GM19240 (cell line): ENCODE data around the gene LSR.

Experiments used
- DNase-seq: peaks from one replicate; pipeline ENCODE4 v3.0.0; 2011; ENCODE audit warnings: low spot score; ENCODE audit not compliant: insufficient read length

LSR gene

DNA sequence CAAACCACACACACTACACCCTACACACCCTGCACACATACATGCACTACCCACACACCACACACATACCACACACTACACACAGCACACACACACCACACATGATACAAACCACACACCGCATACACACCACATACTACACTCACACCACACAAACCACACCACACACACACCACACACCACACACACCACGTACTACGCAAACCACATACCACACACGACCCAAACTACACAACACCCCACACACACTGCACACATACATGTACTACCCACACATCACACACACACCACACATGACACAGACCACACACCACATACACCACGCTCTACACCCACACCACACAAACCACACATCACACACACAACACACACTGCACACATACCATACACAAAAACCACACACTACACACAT, 49.8 kb downstream of the LSR start:
- DNase-seq = no peak

DNA sequence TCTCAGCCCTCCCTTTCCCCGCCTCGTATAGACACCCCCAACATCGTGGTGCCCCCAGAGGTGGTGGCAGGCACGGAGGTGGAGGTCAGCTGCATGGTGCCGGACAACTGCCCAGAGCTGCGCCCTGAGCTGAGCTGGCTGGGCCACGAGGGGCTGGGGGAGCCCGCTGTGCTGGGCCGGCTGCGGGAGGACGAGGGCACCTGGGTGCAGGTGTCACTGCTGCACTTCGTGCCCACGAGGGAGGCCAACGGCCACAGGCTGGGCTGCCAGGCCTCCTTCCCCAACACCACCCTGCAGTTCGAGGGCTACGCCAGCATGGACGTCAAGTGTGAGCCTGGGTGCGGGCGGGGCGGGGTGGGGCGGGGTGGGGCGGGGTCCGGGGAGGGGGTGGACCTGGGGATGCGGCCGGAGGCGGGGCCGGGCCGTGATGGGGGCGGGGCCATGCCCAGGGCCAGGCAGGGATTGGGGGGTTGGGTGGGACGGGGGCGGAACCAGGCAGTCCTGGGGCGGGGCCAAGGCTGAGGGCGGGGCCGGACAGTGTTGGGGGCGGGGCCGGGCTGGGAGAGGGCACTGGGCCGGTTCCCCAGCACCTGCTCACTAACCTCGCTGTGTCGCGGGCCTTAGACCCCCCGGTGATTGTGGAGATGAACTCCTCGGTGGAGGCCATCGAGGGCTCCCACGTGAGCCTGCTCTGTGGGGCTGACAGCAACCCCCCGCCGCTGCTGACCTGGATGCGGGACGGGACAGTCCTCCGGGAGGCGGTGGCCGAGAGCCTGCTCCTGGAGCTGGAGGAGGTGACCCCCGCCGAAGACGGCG, 50.9 kb downstream of the LSR start:
- DNase-seq = no peak

DNA sequence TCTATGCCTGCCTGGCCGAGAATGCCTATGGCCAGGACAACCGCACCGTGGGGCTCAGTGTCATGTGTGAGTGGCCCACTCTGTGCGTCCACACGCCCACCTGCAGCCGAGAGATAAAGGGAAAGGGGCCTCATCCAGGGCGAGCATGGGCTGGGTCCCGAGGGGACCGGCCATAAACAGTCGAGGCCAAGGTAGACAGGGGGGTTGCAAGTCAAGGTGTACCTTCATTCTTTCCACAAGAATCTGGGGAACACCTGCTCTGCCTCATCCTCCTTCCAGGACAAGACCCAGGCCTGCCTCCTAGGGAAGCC, 51.5 kb downstream of the LSR start:
- no peak for DNase-seq

DNA sequence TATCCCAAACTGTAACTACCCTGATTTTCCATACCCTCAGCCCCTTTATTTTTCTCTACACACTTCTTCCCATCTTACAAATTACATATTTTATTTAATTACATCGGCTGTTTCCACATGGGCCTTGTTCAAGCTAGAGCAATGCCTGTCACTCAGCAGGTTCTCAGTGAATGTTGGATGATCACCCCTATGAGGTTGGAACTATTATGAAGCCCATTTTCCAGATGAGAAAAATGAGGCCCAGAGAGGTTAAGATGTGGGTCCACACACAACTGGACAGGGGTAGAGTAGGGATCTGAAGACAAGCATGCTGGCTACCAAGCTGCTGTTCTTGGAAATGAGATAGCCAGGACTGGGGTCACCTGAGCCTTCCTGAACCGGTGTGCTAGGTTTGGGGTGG, 53.2 kb downstream of the LSR start:
- DNase-seq = no peak

DNA sequence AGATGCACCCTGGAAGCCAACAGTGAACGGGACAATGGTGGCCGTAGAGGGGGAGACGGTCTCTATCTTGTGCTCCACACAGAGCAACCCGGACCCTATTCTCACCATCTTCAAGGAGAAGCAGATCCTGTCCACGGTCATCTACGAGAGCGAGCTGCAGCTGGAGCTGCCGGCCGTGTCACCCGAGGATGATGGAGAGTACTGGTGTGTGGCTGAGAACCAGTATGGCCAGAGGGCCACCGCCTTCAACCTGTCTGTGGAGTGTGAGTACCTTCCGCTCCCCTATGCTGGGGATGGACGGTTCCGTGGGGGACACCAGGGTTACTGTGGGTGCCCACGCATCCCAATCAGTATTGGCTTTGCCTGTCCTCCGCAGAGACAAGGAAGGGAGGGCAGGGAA, 53.6 kb downstream of the LSR start:
- no peak for DNase-seq

DNA sequence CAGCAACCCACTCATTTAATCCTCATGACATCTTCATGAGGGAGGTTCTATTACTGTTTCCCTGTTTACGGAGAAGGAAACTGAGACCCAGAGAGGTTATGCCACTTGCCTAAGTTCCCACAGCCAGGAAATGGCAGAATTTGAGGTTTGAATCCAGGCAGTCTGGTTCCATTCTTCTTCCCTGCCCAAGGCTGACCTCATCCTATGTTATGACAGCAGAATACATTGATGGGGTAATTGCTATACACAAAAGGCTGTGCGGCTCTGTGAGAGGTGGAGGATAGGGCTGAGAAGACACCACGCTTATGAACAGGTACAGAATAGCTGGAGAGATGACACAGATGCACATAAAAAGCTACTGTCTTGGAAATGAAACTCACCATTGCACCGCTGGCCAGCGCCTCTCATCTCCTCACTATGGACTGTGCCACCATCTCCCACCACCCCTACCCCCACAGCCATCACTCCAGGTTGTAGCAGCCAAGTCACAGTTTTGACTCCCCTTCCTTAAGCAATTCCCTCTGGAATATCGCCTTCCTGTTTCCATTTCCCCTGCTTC, 54.6 kb downstream of the LSR start:
- DNase-seq = no peak

DNA sequence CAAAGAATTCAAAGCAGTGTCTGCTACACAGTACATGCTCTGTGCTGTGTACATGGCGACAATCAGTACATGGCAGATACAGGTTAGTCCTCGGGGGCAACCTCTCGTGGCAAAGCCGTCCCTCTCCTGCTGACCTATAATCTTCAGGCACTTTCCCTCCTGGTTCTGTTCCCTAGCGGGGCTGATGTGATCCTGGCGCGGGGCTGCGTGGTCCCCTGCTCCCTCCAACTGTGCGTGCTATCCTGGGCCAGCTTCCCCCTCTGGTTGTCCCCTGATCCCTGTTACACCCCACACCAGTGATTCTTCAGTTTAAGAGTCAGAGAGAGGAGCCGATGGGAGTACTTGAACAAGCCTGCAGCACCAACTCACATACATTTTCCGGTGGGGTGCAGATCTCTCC, 55.2 kb downstream of the LSR start:
- no peak for DNase-seq

DNA sequence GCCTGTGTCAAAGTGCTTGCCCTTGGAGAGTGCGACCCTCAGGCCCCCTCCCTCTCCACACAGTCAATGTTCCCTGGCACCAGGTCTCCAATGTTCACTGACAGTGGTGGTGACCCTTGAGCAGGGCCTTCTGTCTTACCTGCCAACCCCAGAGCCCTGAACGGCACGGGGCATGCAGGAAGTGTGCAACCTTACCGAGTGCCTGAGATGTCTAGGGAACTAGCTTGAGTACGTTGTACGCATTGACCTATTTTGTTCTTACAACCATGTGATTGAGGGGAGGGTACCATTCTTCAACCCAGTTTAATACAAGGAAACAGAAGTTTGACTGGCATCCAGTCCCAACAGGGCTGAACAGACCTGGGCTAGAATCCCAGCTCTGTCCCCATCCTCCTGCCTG, 56.4 kb downstream of the LSR start:
- no peak for DNase-seq

DNA sequence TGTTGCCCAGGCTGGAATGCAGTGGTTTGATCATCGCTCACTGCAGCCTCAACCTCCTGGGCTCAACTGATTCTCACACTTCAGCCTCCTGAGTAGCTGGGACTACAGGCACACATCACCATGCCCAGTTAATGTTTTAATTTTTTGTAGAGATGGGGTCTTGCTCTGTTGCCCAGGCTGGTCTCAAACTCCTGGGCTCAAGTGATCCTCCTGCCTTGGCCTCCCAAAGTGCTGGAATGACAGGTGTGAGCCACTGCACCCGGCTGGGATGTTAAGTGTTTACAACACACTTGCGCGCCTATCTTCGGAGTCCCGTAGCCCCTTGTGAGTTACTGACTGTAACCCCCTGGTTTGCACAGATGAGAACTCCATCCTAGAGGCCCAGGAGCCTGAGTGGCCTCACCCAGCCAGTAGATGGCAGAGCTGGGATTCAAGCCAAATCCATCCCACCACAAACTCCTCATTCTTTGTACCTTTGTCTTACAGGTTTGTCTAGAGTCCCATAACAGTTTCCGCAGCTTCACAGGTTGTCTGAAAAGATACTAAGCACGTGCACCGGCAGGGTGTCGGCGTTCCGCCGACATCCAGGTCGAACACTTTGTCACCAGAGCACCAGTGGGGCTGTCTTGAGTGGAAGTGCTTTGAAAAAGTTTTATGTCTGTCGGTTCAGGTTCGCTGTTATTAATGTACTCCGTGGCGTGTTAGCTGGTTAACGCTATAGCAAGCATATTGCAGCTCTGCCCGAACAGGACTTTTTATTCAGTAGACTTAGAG, 57.9 kb downstream of the LSR start:
- DNase-seq = peak; percentile 55

DNA sequence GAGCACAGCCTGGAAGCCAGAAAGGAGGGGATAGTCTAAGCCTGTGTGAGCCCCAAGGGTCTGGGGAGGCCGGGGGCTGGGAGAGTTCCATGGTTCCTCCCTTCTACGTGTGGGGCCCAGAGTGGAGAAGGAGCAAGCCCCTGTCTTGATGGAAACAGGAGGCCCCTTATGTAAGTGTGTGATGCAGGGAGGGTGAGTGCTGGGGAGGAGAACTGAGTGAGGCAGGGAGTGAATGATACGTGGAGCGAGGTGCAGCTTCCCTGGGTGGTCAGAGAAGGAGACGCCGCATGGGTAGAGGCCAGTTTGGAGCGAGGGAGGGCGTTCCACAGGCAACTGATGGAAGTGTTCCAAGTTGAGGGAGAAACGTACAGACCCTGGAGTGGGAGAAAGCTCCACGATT, 59.1 kb downstream of the LSR start:
- no peak for DNase-seq

DNA sequence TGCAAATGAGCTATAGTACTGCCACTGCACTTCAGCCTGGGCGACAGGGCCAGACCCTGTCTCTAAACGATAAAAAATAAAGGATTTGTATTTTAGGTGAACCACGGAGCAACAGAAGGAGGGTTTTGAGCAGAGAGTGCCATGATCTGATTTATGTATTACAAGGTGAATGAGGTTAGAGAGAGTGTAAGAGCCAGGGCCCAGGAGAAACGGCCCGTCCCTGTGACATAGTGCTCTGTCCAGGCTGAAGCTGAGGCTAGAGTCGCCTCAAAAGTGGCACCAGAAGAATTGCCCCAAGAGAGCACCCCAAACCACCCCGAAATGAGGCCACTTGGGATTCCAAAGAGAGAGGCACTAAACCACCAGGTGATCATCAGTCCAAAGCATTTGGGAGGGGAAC, 60.1 kb downstream of the LSR start:
- DNase-seq = no peak

DNA sequence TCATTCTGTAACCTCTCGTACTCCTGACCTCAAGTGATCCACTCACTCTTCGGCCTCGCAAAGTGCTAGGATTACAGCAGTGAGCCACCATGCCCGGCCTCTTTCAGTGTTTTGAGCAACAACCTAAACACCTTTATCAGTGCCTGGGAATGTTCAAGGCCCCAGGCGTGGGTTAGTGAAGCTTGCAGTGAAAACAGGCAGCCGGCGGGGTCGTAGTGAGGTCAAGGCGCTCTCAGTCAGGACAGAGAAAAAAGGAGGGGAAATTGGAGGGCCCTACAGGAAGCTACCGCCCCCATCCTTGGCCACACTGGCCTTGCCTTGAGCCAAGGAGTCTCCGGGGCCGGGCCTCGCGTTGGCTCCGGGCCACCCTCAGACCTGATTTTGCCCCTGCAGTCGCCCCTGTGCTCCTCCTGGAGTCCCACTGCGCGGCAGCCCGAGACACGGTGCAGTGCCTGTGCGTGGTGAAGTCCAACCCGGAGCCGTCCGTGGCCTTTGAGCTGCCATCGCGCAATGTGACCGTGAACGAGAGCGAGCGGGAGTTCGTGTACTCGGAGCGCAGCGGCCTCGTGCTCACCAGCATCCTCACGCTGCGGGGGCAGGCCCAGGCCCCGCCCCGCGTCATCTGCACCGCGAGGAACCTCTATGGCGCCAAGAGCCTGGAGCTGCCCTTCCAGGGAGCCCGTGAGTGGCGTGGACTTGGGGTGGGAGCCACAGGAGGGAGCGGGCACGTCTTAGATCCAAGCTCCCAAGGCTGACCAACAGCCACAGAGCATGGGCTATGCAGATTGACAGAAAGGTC, 60.9 kb downstream of the LSR start:
- no peak for DNase-seq

DNA sequence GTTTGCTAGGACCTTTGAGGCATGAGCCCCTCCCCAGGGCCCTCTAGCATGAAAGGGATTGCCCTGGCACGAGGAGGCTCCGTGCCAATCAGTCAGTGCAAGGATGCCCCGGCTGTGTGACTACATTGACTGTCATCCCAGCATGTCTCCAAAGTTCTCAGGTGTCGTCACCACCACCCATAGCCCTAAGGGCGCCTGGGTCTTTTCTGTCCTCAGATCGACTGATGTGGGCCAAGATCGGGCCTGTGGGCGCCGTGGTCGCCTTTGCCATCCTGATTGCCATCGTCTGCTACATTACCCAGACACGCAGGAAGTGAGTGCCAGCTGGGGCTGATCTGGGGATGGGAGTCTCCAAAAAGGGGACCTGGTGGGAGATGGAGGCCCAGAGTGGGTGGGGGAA, 61.5 kb downstream of the LSR start:
- DNase-seq = no peak

DNA sequence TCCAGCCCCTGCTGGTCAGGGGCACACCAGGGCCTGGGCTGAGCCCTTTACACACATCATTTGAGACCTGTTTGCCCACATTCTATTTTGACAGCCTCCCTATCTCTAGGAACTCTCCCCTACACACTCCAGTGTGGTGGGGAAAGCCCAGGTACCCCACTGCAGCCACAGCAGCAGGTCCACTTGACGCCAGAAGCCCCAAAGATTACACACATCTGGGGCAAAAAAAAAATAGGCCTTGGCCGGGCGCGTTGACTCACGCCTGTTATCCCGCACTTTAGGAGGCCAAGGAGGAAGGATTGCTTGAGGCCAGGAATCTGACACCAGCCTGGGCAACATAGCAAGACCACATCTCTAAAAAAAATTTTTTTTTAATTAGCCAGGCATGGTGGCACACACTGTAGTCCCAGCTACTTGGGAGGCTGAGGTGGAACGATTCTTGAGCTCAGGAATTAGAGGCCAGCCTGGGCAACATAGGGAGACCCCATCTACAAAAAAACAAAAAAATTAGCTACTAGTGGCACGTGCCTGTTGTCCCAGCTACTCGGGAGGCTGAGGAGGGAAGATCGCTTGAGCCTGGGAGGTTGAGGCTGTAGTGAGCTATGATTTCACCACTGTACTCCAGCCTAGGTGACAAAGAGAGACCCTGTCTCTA, 62.1 kb downstream of the LSR start:
- no peak for DNase-seq

DNA sequence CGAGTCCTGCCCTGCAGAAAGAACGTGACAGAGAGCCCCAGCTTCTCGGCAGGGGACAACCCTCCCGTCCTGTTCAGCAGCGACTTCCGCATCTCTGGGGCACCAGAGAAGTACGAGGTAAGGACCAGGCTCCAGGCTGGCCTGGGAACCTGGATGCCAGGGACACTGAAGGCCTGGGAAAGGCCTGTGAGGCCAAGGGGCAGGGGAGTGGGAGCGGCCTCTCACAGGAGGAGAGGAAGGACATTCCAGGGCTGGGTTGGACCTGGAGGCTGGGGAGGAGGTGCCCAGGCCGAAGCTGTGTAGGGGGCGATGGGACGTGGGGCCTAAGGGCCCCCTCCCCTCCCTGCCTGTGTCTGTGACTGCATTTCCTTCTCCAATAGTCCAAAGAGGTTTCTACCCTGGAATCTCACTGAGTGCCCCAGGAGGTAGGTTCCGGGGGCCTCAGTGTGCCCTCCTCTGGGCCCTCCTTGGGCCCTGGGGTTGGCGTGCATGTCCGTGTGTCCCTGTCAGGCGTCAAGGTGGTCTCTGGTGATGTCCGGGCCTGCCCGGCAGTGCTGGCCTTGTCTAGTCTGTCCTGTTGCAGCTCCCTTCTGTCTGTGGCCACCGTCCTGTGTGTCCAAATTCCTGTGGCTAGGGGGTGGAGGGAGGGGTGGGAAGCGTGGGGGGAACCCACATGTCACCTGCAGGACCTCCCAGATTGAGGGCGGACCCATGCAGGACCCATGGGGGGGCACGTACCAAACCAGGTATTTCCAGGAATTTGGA, 63.3 kb downstream of the LSR start:
- no peak for DNase-seq

DNA sequence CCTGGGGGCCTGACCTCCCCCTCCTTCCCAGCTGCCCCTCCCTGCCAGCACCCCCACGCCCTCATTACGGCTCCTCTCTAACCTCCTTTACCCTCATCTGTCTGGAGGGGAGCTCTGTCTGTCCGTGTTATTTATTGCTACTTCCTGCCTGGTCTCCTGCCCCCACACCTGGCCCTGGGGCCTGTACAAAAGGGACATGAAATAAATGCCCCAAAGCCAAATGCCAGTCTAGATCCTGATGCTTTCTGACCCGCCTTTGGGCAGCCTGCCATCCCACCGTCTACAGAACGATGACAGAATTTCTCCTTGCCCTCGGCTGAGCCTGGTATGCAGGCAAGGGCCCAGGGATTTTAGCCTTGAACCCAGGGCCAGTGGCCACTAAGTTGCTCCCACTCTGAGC, 64.8 kb downstream of the LSR start:
- no peak for DNase-seq

DNA sequence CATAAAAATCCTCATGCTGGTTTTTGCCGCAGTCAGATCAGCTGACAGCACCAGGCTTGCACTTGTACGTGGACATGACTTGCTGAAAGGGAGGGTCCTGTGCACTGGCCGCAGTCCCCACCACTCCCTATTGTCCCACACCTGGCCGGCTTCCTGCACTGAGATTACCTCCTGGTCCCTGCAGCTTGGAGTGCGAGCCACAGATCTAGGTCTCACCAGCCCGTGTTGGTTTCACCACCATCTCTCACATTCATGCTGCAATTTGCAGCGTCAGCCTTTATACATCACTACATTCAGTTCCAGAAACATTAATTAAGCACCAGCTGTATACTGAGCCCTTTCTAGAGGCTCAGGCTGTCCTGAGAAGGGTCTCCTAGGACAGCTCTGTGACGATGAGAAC, 65.2 kb downstream of the LSR start:
- no peak for DNase-seq

DNA sequence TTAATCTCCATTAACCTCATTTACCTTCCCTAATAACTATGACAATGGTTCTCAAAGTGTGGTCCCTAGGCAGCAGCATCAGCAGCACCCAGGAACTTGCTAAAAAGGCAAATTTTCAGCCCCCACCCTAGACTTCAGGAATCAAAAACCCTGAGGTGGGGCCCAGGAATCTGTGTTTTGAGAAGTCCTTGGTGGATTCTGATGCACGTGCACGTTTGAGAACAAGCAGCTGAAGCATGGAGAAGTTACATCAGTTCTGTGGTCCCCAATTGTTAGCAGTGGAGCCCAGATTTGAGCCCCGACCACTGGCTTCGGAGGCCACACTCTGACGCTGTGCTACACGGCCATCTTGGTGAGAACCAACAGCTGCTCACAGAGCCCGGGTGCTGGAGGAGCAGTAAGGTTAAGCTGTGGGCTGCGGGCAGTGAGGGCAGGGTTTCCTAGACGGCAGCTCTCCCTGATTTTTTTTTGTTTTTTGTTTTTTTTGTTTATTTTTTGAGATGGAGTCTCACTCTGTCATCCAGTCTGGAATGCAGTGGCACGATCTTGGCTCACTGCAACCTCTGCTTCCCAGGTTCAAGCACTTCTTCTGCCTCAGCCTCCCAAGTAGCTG, 66.2 kb downstream of the LSR start:
- DNase-seq = no peak

DNA sequence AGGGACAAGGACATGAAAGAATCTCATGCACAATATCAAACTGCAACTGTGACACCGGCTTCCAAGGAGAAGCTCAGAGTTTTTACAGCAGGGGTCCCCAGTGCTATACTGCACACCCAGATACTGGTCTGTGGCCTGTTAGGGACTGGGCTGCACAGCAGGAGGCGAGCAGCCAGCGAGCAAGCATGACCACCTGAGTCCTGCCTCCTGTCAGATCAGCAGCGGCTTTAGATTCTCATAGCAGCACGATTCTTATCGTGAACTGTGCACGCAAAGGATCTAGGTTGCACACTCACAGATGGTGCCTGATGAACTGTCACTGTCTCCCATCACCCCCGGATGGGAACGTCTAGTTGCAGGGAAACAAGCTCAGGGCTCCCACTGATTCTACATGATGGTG, 67.1 kb downstream of the LSR start:
- no peak for DNase-seq

DNA sequence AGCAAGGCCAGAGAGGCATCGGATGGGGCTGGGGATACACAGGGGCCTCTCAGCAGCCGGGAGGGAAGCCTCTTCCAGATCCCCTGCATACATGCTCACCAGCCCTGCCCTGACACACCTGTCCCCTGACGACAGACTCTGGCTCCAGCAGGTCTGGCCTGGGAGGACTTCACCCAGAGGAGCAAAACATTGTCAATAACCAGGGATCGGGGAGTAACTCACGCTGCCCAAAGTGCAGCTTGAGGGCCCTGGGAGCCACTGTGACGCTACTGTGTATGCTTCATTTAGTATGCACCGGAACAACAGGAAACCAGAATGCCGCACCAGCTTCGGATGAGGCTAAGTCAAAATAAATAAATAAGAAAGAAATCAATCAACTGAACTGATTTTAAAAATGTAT, 67.8 kb downstream of the LSR start:
- no peak for DNase-seq
